NCI-H2196 (cell line): ENCODE results near the gene KRTAP4-7.
"Not testable (repeated sequence)": the region's sequence is repeated elsewhere in the genome, so short reads cannot be mapped to it uniquely, and the experiment has no call there.

Experiments used
- DNase-seq: peaks from one replicate; lab custom pipeline; 2025; ENCODE audit not compliant: unreplicated experiment; lab: John Stamatoyannopoulos, UW

KRTAP4-7 gene

DNA sequence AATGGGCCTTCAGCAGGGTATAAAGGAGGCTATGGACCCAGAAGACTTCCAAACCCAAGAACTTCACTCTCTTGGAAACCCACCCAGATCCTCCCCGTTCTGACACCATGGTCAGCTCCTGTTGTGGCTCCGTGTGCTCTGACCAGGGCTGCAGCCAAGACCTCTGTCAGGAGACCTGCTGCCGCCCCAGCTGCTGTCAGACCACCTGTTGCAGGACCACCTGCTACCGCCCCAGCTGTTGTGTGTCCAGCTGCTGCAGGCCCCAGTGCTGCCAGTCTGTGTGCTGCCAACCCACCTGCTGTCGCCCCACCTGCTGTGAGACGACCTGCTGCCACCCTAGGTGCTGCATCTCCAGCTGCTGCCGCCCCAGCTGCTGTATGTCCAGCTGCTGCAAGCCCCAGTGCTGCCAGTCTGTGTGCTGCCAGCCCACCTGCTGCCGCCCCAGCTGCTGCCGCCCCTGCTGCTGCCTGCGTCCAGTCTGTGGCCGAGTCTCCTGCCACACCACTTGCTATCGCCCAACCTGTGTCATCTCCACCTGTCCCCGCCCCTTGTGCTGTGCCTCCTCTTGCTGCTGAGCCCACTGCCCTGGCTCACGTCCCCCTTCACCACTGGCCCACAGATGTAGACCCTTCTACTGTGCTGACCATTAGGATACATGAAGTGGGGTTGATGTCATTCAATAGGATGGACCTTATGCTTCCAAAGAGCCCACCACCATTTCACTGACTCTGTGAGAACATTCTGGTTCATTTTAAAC is at the start of gene KRTAP4-7:
Gene KRTAP4-7, plus strand, starts transcription at position 51 of the 757 bp plus-strand sequence. Its CDS starts 57 bp downstream, at position 108.
- not testable (repeated sequence) for DNase-seq

DNA sequence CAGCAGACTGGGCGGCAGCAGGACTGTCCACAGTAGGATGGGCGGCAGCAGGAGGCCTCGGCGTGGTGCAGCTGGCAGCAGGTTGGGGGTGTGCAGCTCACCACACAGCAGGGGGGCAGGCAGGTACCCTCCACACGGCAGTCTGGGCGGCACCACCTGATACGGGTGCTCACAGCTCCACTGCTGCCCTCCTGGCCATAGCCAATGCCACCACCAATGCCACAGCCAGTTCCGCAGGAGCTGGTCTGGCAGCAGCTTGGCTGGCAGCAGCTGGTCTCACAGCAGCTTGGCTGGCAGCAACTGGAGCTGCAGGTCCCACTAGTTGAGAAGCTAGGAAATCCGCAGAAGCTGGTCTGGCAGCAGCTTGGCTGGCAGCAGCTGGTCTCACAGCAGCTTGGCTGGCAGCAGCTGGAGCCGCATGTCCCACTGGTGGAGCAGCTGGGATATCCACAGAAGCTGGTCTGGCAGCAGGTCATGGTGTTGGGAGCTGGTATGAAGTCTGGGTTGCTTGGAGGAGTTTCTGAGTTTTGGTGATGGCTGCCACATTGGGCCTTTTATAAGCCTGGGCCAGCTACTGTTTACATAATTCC is 49.5 kb upstream of the KRTAP4-7 start, which contains the start of gene KRTAP1-3:
Gene KRTAP1-3, minus strand, starts transcription at position 529 of the 590 bp plus-strand sequence. Its CDS starts 53 bp downstream, at position 476.
- DNase-seq = peak; percentile 36

DNA sequence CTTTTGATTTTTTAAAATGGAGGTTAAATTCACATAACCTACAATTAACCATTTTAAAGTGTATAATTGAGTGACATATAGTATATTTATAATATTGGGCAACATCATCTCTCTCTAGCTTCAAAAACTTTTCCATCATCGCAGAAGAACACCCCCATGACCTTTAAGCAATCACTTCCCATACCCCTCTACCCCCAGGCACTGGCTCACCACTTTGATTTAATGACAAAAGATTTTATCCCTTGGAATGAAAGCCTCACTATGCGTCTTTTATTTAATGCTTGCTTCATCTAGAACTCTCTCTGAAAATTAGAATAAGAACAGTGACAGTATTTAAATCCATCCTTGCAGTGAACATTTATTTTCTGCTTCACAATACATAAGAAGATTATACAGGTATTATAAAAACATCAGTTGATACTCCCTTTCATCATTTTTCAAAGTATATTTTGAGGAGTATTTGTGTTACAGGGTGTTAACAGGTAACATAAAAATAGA is 46.0 kb upstream of the KRTAP4-7 start:
- no peak for DNase-seq

DNA sequence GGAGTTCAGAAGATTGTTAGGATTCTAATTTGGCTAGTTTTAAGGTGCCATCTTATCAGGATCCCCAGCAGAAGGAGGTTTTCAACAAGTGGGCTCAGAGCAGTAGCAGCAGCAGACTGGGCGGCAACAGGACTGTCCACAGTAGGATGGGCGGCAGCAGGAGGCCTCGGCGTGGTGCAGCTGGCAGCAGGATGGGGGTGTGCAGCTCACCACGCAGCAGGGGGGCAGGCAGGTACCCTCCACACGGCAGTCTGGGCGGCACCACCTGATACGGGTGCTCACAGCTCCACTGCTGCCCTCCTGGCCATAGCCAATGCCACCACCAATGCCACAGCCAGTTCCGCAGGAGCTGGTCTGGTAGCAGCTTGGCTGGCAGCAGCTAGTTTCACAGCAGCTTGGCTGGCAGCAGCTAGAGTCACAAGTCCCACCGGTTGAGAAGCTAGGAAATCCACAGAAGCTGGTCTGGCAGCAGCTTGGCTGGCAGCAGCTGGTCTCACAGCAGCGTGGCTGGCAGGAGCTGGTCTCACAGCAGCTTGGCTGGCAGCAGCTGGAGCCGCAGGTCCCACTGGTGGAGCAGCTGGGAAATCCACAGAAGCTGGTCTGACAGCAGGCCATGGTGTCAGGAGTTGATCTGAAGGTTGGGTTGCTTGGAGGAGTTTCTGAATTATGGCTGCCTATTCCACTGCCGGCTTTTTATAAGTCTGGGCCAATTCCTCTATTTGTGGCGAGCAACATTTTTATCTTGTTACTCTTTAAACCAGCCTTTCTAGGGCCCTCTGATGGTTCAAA is 43.0 kb upstream of the KRTAP4-7 start, which contains the start of gene KRTAP1-1:
Gene KRTAP1-1, minus strand, starts transcription at position 668 of the 789 bp plus-strand sequence. Its CDS starts 53 bp downstream, at position 615.
- peak; percentile 38 for DNase-seq

DNA sequence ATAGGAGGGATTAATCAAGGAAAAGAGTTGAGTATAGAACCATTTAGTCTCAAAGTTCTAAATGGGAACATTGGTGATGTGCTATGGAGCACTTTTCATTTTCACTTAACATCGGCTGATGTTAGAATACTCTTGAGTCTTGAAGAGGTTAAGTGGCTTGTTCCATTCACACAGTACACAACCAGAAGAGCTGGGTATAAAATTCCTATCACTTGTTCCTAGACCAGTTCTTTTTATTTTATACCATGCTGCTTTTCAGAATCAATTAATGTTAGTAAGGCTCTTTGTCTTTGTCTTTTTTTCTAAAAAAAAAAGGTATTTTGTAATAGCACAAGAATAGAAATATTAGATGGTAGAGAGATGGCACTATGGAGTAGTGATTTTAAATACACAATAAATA is 41.0 kb upstream of the KRTAP4-7 start:
- no peak for DNase-seq

DNA sequence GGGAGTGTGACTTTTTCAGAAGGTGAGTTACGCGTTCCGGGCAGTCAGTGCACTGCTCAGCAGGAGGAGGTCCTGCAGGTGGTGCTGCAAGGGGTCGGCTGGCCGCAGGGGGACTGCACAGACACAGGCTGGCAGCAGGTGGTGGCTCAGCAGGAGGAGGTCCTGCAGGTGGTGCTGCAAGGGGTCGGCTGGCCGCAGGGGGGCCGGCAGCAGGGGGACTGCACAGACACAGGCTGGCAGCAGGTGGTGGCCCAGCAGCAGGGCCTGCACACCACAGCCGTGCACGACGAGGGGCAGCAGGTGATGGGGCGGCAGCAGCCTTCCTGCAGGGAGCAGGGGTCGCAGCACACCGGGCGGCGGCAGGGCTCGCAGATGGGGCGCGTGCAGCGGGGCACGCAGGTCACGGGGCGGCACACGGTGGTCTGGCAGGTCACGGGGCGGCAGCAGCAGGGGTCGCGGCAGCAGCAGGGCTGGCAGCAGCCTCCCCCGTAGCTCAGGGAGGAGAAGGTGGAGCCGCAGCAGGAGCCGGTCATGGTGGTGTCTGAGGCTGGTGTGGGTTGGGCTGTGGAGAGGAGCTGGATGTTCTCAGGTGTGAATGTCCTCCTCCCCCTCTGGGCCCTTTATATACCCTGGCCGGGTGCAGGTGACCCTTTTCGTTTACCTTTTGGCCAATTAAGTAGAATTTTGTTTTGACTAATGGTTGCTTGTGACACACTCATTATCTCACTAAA is 37.0 kb upstream of the KRTAP4-7 start, which contains the start of gene KRTAP2-1:
Gene KRTAP2-1, minus strand, starts transcription at position 582 of the 731 bp plus-strand sequence. Its CDS starts 49 bp downstream, at position 533.
- not testable (repeated sequence) for DNase-seq

DNA sequence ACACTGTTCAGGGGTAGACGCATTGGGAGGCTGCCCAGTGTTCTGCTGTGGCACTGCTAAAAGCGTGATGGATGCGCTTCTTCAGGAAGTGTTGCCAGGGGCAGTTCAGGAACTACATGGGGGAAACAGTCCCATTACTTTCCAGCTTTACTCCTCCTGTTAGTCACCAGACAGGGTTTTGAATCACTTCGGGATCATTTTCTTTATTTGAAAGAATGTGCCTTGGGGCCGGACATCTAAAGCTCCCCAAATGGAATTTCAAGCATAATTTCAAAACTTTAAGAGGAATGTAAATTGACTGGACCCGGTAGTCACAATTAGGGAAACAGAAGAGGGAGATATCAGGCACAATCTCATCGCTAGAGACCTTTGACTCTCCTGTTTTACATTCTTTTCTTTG is 35.5 kb upstream of the KRTAP4-7 start:
- DNase-seq = no peak

DNA sequence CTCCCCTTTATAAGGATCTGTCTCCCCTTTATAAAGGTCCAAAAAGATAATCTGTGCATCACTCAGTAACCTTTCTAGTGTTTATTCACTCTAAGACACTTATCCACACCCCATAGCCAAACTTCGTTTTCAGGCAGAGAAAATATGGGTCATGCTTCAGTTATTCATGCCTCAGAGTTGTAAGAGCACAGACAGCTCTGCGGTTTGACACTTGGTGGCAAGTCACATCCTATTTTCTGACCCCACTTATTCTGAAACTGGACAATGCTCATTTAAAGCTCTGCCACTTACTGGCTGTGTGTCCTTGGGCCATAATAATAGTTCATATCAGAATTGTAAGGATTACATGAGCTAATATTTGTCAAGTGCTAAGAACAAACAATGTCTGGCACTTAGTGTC is 34.8 kb upstream of the KRTAP4-7 start:
- no peak for DNase-seq

DNA sequence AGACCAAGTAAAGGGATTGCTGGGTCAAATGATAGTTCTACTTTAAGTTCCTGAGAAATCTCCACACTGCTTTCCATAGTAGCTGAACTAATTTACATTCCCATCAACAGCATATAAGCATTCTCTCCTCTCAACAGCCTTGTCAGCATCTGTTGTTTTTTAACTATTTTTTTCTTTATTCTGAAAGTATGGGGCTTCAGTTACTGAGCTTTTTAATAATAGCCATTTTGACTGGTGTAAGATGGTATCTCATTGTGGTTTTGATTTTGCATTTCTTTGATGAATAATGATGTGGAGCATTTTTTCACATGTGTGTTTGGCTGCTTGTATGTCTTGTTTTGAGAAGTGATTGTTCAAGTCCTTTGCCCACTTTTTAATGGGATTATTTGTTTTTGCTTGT is 31.4 kb upstream of the KRTAP4-7 start:
- no peak for DNase-seq

DNA sequence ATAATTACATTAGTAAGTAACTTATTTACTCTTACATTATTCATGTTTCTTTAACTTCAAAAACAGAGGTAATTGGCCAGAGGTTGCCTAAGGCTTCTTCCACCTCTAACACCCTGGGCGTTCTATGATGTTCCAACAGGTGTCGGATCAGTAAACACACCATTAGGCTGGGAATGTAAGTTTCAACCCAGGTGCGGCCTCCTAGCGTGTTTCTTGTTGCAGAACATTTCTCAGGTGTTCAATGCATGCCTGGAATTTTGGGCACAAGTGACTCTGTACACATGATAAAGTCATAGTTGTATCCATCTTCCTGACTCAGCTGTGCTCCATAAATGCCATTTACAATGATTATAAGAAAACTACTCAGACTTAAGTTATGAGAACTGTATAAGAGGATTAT is 29.9 kb upstream of the KRTAP4-7 start:
- DNase-seq = no peak

DNA sequence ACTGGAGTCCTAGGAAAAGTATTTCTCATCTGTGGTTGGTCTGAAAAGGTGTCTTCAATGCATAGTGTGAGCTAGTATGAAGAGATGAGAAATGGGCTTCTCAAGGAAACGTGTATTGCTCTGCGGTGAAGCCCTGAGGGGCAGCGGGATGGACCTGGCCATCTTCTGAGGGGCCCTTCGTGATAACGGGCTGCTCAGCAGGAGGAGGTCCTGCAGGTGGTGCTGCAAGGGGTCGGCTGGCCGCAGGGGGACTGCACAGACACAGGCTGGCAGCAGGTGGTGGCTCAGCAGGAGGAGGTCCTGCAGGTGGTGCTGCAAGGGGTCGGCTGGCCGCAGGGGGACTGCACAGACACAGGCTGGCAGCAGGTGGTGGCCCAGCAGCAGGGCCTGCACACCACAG is 29.4 kb upstream of the KRTAP4-7 start:
- not testable (repeated sequence) for DNase-seq

DNA sequence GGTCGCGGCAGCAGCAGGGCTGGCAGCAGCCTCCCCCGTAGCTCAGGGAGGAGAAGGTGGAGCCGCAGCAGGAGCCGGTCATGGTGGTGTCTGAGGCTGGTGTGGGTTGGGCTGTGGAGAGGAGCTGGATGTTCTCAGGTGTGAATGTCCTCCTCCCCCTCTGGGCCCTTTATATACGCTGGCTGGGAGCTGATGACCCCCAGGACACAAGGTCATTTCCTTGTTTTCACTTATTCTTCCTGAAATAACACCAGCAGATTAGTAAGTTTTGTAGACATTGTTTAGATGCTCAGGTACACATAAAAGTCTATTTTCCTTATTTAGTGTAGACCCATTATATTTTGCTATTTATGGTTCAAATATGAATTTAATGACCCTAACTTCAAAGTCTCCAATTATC is 28.8 kb upstream of the KRTAP4-7 start, which contains the start of gene KRTAP2-2:
Gene KRTAP2-2, minus strand, starts transcription at position 101 of the 400 bp plus-strand sequence. Its CDS starts 19 bp downstream, at position 82.
- not testable (repeated sequence) for DNase-seq

DNA sequence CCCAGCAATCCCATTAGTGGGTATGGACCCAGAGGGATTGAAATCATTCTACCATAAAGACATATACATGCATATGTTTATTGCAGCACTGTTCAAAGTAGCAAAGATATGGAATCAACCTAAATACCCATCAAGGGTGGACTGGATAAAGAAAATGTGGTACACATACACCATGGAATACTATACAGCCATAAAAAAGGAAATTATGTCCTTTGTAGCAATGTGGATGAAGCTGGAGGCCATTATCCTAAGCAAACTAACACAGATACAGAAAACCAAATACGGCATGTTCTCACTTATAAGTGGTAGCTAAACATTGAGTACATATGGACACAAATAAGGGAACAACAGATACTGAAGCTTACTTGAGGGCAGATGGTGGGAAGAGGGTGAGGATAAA is 26.4 kb upstream of the KRTAP4-7 start:
- DNase-seq = no peak

DNA sequence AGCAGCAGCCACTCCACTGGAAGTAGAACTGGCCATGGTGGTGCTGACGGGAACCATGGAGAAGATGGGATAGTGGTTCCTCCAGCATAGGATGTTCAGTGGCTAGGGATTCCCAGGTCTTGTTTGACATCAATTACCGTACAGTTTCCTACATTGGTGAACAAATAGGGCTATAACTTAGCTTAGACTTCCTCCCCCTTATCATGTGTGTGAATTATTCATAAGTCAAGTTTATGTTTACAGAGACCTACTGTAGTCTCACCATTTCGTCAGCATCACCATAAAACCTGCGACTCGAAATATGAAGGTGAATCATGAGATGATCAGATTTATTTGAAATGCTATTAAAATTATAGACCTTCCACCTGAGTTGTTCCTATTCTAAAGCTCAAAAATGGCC is 25.2 kb upstream of the KRTAP4-7 start:
- DNase-seq = no peak

DNA sequence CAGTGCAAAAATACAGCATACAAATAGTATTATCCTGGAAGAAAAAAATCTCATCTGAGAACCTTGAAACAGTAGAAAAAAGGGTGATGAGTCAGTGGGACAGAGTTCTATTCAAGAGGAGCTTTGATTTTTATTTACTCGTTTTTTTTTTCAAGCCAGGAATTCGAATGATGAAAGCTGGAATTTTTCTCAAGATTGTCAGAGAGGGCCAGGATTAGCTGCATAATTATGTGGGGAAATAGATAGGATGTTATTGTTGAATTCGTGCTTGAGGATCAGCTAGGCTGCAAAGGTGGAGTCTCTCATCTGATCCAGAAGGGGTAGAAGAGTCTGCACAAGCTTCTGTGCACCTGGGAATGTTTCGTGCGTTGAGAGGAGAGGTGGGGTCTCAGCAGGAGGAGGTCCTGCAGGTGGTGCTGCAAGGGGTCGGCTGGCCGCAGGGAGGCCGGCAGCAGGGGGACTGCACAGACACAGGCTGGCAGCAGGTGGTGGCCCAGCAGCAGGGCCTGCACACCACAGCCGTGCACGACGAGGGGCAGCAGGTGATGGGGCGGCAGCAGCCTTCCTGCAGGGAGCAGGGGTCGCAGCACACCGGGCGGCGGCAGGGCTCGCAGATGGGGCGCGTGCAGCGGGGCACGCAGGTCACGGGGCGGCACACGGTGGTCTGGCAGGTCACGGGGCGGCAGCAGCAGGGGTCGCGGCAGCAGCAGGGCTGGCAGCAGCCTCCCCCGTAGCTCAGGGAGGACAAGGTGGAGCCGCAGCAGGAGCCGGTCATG is 24.5 kb upstream of the KRTAP4-7 start:
- not testable (repeated sequence) for DNase-seq

DNA sequence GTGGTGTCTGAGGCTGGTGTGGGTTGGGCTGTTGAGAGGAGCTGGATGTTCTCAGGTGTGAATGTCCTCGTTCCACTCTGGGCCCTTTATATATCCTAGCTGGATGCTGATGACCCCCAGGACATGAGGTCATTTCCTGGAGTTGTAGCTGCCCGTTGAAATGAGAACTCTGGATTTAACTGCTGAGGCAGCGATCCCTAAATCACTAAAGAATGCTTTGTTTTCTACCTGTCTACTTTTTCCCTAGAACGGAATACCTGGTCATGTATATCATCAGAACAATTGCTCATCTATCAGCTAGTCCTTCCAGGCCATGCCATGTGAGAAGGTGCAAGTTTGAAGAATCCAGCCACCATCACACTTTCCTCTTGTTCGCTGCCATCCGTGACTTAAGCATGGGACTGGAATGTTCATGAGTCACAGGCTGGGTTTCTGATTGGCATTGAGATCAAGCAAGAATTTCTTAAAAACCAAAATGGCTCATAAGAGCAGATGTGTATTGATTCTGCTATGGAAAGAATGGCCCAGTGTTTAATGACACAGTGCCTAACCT is 23.8 kb upstream of the KRTAP4-7 start, which contains the start of gene KRTAP2-3:
Gene KRTAP2-3, minus strand, starts transcription at position 63 of the 553 bp plus-strand sequence. CDS start 64 bp downstream, outside the sequence.
- no peak for DNase-seq

DNA sequence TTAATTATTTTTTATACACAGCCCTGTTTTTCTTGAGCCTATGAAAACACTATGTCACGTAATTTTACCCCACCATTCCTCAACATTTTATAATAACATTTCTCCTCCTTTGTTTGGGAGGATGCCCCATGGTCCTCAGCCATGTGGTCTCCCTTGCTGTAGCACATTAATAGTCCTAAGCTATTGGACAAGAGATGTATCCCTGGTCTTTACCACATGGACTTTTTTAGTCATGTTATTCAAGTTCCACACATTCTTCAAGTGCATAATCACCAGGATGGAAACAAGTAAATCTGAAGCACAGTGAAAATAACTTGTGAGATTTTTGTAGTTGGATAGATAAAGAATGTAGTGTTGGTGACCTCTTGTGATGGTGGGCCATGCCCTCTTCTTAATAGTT is 22.0 kb upstream of the KRTAP4-7 start:
- DNase-seq = no peak

DNA sequence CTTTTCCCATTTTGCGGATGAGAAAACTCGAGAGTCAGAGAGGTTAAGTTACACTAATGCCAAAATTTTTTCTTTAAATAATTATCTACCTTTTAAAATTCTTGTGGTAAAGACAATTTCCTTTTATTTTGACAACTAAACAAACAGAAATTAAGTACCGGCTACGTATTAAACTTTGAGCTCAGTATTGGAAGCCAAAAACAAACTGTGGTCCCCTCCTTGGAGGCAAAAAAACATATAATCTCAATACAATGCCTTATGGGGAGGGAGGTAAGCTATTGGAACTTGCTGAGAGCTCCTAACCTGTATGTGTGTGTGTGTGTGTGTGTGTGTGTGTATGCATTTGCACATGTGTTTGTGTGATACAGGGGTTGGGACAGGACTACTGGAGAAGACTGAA is 20.5 kb upstream of the KRTAP4-7 start:
- DNase-seq = no peak

DNA sequence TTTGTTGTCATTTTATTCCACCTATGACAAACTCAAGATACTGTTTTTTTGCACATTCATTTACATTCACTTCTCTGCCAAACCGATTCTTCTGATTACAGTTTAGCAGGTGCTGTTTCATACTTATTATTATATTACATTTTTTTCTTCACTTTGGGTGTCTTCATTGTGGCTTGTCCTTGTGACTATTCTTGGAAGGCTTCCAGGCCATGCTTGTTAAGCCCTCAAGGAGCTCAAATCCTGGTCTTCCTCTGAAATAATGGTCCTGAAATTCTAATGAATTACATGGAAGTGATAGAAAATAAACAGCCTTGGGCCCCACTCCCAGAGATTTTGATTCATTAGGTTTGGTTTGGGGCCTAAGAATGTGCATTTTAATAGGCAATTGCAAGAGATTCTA is 19.6 kb upstream of the KRTAP4-7 start:
- DNase-seq = no peak
